Gastroesophageal sphincter (tissue), 3 donors: ENCODE data around the gene SDHAF3.

Experiments used
- POLR2A ChIP-seq, 2 donors: fragments of 450-650 bp; IDR thresholded peaks; one replicate each; pipeline ENCODE4 v1.6.1; 2017; ENCODE audit warnings: antibody characterized with exemption in 2 of 2, mild to moderate bottlenecking in 2 of 2, moderate library complexity in 1 of 2
- TF ChIP-seq, protein P1 (sequence below), 4 experiments: fragments of 200-600 bp in 2 of 4; fragments of 450-650 bp in 2 of 4; sonication (generic) in 1 of 4; IDR thresholded peaks; one replicate each; pipeline ENCODE4 v1.5.1; 2017 to 2019; ENCODE audit warnings: antibody characterized with exemption in 4 of 4, mild to moderate bottlenecking in 2 of 4, moderate library complexity in 2 of 4

DNA sequence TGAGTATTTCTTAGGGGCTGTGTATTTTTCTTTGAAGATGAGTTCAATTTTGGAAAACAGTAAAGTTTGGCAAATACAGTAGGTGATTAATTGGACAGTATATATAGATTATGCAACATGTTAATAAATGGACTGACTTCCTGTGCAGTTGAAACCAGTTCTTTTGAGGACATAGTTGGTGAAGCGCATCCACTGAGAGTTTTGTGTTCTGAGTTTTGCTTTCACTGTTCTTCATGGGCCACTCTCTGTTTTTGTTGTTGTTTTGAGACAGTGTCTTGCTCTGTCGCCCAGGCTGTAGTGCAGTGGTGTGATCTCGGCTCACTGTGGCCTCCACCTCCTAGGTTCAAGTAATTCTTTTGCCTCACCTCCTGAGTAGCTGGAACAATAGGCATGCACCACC is 109.0 kb downstream of the SDHAF3 start:
- TF ChIP-seq, protein P1, sequence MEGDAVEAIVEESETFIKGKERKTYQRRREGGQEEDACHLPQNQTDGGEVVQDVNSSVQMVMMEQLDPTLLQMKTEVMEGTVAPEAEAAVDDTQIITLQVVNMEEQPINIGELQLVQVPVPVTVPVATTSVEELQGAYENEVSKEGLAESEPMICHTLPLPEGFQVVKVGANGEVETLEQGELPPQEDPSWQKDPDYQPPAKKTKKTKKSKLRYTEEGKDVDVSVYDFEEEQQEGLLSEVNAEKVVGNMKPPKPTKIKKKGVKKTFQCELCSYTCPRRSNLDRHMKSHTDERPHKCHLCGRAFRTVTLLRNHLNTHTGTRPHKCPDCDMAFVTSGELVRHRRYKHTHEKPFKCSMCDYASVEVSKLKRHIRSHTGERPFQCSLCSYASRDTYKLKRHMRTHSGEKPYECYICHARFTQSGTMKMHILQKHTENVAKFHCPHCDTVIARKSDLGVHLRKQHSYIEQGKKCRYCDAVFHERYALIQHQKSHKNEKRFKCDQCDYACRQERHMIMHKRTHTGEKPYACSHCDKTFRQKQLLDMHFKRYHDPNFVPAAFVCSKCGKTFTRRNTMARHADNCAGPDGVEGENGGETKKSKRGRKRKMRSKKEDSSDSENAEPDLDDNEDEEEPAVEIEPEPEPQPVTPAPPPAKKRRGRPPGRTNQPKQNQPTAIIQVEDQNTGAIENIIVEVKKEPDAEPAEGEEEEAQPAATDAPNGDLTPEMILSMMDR (IDR thresholded peaks at IDR 0.05) = no peak
- TF ChIP-seq POLR2A (IDR thresholded peaks at IDR 0.05) = no peak
